DMS114 treated with DMSO at 0.1 percent for 48 hours (cell line): ENCODE measurements around the gene PKP4.

Experiments used
- DNase-seq: peaks from one replicate; lab custom pipeline; 2025; ENCODE audit not compliant: unreplicated experiment; lab: John Stamatoyannopoulos, UW

PKP4 gene

DNA sequence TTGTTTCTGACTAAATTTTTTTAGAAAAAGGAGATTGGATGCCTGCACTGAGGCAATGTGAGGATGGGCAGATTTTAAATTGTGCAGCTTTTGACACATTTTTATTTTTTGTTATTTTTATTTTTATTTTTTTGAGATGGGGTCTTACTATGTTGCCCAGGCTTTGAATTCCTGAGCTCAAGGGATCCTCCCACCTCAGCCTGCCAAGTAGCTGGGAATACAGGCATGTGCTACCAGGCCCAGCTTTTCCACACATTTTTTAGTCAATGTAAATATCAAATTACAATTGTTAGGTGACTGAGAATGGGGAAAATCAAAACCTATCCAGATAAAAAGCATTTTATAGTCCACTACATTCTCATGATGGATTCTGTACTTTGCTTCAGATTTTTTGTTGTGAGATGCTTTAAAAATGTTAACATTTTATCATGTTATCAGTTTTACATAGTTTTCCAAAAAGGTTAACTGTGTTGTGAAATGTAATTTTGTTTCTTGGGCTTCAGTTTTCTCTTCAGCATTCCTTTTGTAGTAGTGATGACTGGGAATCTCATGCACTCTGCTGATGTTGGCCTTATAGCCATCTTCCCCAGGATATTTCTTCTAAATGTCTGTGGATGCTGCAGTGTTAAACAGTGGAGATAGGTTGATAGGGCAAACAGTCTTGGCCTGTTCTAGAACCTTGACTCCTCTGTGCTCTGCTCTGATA is 41.4 kb downstream of the PKP4 start:
- no peak for DNase-seq

DNA sequence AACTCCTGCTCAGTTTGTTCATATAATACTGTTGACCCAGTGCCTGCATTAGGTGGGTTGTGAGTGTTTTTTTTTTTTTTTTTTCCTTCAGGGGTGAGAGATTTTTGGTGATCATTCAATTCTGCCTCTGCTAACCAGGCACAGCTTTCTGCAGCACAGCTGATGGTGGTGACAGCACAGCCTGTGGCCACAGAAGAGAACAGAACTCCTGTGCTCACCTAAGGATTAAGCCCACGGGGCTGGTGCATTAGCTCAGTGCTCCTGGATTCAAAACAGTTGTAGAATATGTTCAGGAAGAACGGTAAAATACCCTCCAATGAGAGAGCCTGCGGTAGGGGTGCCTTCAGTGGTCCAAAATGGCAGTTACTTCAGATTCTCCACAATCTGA is 42.0 kb downstream of the PKP4 start:
- DNase-seq, result no peak

DNA sequence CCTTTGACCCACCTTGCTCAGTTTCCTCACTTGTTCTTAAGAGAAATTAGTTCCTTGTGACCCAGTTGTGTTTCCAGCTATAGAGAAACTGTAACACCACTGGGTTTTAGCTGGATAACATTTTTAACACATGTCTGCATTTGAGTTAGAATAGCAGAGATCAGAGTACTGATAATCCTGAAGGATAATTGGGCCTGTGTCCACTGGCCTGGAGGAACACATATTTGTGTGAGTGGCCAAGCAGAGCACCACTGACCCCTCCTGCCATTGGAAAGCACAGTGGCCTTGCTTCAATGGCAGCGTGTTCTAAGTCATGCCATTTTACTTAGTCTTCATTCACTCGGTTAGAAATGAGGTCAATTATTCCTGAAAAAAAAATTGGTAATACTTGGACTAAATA is 42.6 kb downstream of the PKP4 start:
- no peak for DNase-seq

DNA sequence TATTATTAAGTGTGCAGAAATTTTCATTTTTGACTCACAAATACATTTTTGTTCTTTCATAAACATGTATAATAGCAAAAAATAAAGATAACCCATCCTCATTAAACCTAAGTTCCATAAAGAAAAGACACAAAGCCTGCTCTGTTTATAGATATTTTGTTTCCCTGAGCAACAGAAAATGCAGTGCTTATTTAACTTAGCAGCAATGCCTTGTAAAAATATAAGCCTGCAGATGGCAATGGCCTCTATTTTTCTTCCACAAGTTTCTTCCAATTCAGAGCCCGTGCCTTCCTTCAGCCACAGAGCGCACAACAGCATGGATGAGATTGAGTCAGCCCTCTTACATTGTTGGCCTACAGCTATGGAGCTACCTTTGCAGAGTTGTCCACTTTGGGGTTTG is 43.6 kb downstream of the PKP4 start:
- no peak for DNase-seq

DNA sequence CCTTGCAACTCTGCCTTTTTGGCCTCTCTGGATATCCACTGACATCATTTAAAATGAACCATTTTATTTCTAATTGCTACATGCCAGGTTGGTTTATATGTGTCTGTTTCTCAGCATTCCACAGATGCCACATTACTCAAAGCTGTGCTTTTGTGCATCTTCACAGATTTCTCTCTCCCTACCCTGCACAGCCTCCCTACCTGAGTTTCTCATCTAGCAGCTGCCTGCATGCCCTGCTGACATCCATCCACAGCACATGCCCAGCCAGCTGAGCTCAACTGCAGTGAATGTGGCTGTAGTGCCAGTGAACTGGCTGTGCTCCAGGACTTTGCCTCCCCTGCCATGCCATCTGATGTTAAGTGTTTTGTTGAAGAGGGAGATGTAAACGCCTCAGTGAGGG is 44.5 kb downstream of the PKP4 start:
- DNase-seq, result no peak

DNA sequence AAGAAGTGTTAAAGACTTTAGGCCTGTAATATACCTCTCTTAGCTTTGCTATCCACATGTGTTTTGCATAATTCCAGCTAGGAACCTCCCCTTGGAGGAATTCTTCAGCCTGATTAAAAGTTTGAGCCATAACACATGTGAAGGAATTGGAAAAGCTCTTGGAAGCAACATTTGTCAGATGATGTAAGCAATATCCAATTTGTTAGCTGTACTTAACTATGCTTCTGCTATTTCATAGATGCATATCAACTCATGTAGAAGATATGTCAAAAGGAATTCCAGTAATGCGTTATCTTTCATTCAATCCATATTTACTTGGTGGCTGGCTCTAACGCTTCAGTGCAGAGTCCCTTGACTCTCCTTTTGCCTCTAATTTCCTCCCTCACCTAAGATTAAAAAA is 46.2 kb downstream of the PKP4 start:
- no peak for DNase-seq

DNA sequence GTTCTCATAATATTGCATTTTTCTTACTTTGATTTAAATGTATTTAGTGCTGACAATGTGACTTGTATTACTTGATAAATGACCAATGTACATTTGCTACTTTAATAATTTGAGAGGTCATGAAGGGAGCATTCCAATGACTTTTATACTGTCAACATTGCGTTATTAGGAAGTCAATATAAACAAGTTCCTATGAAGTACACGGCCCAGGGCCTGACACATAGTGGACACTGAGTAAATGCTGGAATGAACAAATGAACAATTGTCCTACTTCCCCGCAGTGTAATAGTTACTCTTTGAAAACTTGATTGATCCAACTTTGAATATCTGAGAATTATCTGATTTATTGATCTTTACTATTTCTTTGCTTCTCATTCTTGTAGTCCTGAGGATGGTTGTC is 47.3 kb downstream of the PKP4 start:
- DNase-seq, result no peak

DNA sequence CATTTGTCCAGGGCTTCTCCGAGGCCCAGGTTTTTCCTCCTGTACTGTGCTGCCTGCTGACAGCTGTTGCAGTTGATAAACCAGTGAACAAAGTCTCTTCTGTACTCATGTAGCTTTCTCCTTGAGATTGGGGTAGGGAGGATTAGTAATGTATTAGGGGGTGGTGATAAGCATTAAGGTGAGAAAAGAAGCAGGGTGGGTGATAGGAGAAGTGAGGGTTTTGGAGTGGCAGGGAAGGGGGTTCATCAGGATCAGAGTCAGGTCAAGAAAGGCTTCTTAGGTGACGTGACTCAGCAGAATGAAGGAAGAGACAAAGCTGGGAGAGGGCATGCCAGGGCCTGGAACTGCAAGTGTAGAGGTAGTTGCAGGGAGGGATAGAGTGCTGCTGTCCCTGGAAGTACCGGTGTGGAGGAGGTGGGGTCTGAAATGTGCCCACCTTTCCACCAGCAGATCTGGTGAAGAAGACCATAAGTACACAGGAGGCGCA is 48.7 kb downstream of the PKP4 start:
- DNase-seq, result no peak

DNA sequence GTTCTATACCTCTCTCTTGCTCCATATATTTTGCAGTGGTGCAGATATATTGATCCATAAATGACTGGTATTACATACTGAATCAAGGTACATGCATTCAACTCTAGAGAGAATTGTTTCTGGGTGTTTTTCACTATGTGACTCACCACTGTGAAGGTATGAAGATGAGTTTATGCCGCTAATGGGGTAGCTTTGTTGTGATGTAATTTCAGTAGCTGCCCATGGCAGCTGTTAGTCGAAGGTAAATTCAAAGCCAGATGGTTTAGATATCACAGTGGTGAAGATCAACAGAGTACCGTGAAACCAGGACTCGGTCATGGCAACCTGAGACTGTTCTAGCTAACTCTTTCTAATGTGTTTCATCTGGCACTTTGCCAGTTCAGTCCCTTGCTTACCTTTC is 50.4 kb downstream of the PKP4 start:
- no peak for DNase-seq

DNA sequence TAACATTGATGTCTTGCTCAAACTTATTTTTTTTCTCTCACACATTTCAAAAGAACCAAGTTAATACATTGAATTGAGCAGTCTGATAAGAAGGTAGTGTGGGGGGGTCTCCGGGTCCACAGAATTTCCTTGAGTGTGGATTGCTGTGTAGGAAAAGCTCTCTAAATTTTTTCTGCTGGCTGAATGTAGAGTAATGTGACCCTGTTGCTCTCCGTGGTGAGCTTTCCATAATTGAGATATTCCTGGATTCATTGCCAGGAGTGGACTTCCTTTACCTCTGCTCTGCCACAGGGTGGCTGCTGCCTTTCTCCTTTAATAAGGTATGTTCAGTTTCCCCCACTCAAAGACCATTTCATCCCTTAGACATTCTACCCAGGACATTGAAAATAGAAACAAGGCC is 50.9 kb downstream of the PKP4 start:
- DNase-seq, result no peak

DNA sequence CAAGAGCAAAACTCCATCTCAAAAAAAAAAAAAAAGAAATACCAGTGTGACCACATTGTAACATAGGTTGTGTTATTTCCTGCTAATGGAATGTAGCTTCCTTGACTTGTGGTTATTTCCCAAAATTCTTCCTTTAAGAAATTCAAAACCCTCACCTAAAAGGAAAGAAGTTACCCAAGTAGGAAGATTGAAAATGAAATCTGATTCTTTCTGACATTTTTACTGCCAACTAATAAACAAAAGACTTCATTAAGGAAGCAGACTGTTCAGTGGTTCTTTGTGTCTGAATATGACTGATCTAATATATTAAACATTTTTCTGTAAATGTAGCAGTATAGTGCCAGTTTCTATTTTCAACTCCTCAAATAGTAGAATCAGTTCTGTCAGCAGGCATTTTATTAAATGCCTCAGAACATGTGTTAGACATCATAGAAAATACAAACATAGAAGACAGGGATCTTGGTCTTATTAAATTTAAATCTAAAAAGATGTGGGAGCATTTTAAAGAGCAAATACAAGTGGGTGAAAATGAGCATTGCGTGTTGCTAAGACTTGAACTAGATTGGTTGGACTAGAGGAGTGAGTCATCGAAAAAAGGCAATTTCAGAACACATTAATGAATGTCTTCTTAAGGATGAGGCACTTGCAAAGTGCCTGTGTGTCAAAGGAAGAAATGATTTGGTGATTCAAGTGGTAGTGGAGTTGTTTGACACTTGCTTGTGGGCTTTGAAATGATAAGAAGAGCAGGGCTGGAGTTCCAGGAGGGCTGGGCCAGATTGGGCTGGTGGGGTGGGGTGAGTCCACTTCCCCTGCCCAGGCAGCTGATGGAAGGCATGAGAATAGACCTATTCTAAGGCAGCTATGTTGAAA is 53.4 kb downstream of the PKP4 start:
- DNase-seq, result no peak

DNA sequence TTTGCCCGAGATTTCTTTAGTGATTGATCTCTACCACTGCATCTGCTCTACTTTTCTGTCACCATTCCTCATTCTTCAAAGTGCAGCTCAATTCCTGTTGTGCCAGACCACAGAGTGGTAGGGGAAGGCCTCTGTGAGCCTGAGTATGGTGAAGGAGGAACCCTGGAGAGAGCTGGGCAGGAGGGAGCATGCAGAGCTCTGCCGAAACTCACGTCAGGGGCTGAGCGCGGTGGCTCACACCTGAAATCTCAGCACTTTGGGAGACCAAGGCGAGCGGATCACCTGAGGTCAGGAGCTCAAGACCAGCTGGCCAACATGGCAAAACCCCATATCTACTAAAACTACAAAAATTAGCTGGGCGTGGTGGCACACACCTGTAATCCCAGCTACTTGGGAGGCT is 54.1 kb downstream of the PKP4 start:
- DNase-seq, result no peak

DNA sequence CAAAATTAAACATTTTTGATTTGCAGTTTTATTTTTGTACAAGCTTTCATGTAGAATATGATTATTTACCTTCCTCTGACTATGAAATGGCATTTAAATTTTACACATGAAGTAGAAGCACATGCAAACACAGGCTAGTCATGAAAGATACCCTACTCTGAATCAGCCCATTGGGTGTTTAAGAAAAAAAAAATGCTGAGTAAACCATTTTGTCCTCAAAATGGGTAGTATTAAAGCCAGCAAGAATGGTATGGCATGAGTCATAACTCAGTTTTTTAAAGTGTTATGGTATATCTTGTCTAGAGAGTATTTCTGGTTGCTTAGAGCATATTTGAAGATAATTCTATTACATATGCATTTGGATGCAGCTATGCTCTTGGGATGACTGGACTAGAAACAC is 55.0 kb downstream of the PKP4 start:
- DNase-seq, result no peak

DNA sequence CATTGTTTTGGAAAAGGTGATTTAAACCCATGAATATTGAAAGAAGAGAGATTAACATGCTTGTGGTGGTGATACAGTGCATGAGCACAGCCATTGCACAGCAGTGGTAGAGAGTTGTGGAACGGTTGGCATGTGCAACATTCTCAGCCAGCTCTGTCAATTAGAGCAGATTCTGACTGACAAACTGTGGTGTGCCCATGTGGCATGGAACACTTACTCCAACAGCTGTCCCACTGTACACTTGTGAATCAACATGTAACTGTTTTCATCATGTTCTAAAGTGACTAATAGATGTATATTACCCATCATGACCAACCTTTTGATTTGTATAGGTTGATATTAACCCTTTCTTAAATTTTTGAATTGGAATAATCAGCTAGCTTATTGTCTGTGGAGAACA is 55.6 kb downstream of the PKP4 start:
- DNase-seq, result no peak

DNA sequence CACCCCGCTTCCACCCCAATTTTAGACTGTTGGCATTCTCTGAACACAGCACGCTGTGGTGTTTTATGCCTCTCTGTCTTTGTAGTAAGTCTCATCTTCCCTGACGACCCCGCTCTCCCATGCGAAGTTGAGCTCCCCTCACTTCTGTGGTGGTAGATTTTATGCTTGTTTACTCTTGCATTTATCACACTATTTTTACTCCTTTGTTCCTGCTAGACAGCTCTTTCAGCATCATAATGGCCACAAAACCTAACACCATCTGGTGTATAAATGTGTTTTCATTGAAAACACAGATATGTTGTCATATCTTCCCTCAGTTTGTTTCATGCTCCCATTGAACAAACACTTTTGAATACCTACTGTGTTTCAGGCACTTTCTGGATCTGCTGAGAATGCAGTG is 57.1 kb downstream of the PKP4 start:
- DNase-seq, result no peak

DNA sequence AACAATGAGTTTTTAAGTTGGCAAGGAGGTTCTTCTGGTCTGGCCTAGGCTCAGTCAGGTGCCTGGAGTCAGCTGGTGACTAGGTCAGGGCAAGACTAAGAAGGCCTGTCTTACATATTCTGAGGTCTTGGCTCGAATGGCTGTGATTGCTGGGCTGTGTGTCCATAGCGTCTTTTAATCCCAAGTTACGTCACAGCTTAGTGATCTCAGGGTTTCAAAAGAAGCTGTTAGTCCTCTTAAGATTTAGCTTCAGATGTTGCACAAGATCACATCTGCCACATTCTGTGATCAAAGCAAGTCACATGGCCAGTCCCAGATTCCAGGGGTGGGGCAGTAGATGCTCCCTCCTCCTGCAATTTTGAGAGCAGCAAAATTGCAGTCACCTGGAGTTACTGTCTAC is 61.3 kb downstream of the PKP4 start:
- DNase-seq, result no peak

DNA sequence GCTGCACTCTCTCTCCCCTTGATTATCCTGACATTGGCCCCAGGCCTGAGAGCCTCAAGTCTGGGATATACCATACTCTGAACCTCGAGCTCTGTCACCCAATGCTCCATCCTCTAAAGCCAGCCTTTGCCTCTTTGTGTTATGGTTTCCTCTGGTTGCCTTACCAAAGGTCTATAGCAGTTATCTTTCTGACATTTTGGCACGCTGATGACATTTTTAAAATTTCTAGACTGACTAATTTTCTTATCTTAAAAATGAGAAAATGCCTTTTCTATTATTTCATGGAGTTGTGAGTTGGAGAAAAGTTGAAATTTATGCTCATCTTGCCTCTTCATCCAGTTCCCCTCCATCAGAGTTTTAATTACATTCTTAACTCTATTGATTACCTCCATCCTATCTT is 62.7 kb downstream of the PKP4 start:
- DNase-seq, result no peak

DNA sequence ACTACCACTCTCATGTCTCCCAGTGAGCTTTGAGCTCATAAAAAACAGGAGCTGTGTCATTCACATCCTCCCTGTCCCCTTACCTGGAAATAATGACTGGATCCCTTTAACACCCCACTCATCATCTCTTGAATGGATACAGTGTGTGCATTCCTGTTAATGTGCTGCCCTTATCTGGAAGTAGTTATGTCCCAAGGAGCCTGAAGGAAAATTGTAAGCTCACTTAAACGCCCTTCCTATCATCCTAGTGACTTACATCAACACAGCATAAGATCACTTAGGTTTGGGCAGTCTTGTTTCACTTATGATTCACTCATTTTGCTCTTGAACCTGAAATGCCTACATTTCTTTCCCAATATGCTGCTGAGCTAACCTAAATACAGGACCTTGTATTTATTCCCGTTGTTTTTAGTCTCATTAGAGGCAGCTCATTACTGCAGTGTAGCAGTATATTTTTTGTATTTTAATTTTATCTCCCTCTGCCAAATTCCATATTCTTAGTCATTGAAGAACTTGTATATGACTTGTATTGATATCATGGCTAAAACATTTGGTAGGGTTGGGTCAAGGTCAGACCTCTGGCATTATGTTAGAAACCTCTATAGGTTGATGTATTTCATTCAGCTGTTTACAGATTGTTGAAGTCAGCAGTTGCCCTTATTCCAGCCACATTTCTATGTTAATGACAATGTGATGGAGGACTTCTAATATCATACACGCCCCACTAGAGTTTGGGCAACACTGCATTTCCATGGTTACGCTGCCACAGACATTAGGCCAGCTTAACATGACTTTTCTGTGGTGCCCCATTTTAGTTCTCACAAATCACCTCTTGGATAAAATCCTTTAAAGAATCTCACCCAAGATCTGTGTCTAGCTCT is 72.9 kb downstream of the PKP4 start:
- DNase-seq, result no peak

DNA sequence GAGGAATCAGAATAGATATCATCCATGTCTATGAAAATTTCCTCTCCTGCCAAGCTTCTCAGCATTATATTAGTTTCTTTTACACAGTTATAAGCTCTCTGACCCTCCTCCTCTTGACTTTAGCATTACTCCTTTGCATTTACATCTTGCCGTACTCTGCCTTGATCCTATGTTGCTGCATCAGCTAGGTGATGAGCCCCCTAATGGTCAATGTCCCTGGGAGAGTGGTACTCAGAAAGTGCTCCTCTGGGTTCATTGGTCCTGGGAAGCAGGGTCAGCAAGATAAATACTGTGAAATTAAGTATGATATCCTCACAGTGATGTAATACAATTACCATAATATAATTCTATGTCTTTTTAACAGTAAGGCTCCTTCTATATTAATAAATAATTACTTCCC is 74.1 kb downstream of the PKP4 start:
- no peak for DNase-seq

DNA sequence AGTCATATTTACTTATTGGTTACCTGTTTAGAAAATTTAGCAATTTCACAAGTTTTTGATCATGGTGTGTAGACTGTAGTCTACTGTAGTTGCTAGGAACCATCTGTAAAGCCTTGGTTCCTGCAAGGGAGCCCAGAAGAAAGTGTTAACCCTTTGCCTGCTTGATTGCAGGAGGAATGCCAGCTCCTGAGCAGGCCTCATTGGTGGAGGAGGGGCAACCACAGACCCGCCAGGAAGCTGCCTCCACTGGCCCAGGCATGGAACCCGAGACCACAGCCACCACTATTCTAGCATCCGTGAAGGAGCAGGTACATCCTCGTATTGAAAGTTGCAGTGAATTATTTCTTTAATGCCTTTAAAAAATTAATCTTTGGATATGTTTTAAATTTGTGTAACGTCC is 76.3 kb downstream of the PKP4 start:
- DNase-seq, result no peak

DNA sequence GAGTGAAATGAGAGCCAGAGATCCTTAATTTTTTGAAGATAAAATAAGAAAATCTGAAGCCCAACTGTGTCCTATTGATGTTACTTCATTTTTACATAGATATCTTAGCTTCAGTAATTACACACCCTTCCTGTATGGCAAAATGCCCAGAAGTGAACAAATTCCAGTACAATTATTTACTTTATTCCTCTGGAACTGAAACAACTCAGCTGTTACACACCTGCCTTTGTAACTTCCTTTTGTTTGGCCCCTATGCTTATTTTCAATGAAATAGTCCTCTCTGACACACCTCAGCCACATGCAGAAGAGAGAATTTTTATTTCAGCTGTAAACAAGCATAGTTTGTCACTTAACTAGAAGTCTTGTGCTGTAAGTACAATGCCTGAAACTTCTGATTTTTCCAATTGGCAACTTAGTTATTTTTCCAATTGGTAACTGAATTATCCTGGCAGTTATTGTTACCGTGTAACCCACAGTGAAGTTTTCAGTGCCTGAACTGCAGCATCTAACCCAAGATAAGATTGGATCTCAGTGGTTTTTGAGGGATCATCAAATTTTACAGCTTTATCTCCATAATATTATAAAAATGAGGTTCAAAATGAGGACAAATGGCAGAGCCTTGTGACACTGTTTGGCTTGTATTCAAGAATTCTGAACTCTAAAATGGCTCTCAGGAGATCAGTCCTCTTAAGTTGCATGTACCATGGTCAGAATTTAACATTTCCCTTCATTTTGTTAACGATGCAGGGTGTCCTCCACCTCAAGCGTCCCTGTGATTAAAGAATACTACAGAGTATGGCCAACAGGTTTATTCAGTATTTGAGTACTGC is 82.6 kb downstream of the PKP4 start:
- no peak for DNase-seq
